Stimulated activated CD4-positive, alpha-beta T cell treated with anti-CD3 and anti-CD28 coated beads, TNF-alpha, amount 100 ng/mL, for 48 hours (primary cell): ENCODE data around the gene ELFN1.

Experiments
- DNase-seq, 3 donors: peaks; one replicate each; pipeline ENCODE4 v3.0.0-alpha.2; 2020; ENCODE audit warnings: low read depth in 3 of 3

Gene ELFN1

DNA sequence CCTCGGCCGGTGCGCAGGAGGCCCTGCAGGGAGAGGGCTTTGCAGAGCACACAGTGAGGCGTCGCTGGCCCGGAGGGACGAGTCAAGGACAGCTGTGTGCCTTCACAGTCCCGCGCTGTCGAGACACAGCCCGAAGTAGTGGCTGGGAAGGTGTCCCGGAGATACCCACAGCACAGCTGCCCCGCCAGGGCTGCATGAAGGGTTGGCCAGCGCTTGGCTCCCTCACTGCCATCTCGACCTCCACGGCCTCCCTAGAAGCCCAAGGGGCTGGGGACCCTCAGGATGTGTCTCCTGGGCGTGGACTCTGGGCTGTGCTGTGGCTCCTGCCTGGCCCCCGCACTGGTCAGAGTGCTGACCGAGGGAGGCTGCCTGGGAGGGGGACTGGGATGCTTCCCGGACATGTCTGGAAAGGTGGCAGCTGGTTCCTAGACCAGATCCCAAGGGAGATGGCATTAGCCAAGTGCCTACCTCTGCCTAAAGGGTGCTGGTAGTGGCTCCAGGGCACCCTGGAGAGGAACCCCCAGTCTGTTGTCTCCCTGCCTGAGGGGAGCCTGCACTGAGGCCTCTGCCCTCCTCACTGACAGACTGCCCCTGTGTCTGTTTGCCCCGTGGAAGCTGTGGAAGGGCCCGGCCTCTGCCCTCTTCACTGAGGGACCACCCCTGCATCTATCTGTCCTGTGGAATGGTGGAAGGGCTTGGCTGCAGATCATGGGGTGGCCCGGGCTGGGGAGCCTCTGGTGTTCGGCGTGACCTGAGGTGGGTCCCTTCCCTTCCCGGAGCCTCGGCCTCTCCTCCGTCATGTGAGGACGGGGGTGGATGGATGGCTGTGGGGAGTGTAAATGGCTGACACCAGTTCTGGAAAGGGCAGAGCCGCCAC, 5.8 kb downstream of the ELFN1 start:
- no peak for DNase-seq

- DNase-seq, result no peak
These were observed 6.5 kb downstream of the ELFN1 start for GRCh38 chr7:1676550-1677078.

- DNase-seq, result no peak
These were observed 7.4 kb downstream of the ELFN1 start for GRCh38 chr7:1677206-1678080.

GRCh38 chr7:1678081-1678543, 8.0 kb downstream of the ELFN1 start:
- no peak for DNase-seq

DNA sequence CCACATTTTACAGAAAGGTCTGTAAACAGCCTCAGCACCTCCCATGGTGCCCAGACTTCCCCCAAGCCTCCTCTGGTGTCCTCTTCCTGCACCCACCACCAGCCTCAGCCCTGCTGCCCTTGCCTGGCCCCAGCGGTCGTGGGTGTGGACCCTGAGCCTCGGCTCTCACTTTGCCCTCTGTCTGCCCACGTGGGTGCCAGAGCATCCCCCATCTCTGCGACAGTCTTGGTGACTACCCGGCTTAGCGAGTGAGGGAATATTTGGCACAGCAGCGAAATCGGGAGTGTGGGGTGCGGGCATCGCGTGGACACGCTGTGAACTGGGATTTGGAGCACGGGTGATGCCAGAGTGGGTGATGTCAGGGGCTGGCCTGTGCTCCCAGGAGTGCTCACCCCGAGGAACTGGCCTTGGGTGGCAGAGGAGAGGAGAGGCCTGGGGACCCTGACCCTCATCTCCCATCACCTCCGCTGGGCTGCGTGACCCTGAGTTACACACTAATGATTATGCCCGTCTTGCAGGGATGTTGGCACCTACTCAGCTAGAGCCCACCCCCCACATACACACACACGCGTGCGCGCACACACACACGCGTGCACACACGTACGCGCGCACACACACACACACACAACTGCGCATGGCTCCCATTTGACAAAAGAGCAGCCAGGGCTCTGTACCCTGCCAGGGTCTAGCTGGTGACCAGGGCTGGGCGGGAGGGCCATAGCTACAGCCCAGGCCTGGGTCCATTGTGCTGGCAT, 8.7 kb downstream of the ELFN1 start:
- no peak for DNase-seq

- no peak for DNase-seq
These were observed 9.4 kb downstream of the ELFN1 start for GRCh38 chr7:1679326-1679965.

GRCh38 chr7:1679966-1680730, 10.1 kb downstream of the ELFN1 start:
- DNase-seq, result no peak

DNA sequence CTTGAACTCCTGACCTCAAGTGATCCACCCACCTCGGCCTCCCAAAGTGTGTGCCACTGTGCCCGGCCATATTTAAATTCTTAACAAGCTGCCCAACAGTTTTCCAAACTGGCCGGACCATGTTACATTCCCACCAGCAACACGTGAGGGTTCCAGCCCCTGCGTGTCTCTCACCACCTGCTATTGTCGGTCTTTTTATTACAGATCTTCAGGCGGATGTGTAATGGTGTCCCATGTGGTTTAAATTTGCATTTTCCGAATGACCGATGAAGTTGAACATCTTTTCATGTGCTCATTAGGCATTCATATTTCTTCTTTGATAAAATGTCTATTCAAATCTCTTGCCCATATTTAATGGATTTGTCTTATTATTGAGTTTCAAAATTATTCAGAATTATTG, 11.5 kb downstream of the ELFN1 start:
- no peak for DNase-seq

DNA sequence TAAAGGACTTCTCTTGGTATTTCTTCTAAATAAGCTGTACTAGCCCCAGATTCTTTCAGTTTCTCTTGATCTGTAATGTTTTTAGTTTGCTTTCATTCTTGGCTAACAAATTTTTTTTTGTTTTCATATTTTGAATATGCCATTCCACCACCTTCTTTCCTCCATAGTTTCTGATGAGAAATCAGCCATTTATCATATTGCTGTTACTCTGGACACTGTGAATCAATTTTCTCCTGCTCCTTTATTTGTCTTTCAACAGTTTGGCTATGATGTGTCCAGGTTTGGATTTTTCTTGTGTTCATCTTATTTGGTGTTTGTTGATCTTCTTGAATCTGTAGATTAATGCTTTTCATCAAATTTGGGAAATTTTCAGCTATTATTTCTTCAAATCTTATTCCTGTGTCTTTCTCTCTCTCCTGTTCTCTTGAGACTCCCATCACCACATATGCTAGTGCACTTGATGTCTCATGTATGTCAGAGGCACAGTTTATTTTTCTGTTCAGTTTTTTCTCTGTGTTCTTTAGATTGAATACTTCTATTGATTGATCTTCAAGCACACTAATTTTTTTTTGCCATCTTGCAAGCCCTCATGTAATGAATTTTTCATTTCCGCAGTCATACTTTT, 15.0 kb downstream of the ELFN1 start:
- no peak for DNase-seq

GRCh38 chr7:1688542-1688941, 18.5 kb downstream of the ELFN1 start:
- DNase-seq, result no peak

DNA sequence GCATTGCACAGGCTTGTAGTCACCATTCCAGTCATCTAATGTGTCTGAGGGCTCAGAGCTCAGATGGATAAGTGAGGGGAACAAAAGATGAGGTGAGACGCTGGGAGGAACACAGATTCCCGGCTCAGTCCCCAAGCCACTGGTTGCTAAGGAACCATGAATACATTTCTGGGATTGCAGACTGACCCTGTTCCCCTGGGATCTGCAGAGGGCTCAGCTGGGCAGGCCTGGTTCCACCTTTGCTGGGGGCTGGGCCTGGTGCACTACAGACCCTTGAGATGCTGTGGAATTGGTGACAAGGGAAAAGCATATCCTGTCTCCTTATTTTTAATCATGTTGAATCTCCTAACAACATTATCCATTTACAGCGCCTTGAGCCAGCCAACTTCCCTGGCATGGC, 19.2 kb downstream of the ELFN1 start:
- no peak for DNase-seq

DNA sequence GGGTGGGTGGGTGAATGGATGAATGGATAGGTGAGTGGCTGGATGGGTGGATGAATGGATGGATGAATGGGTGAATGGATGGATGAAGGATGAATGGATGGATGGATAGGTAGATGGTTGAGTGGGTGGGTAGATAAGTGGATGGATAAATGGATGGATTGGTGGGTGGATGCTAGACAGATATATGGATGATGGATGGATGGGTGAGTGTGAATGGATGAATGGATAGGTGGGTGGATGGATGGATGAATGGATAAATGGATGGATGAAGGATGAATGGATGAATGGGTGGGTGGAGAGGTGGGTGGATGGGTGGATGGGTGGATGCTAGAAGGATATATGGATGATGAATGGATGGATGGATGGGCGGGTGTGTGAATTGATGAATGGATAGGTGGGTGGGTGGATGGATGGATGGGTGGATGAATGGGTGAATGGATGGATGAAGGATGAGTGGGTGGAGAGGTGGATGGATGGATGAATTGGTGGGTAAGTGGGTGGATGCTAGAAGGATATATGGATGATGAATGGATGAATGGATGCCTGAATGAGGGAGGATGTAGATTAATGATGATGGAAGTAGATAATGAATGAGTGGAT, 20.4 kb downstream of the ELFN1 start:
- no peak for DNase-seq

GRCh38 chr7:1691096-1691495, 21.0 kb downstream of the ELFN1 start:
- no peak for DNase-seq

- no peak for DNase-seq
These were observed 21.8 kb downstream of the ELFN1 start for GRCh38 chr7:1691601-1692514.

DNA sequence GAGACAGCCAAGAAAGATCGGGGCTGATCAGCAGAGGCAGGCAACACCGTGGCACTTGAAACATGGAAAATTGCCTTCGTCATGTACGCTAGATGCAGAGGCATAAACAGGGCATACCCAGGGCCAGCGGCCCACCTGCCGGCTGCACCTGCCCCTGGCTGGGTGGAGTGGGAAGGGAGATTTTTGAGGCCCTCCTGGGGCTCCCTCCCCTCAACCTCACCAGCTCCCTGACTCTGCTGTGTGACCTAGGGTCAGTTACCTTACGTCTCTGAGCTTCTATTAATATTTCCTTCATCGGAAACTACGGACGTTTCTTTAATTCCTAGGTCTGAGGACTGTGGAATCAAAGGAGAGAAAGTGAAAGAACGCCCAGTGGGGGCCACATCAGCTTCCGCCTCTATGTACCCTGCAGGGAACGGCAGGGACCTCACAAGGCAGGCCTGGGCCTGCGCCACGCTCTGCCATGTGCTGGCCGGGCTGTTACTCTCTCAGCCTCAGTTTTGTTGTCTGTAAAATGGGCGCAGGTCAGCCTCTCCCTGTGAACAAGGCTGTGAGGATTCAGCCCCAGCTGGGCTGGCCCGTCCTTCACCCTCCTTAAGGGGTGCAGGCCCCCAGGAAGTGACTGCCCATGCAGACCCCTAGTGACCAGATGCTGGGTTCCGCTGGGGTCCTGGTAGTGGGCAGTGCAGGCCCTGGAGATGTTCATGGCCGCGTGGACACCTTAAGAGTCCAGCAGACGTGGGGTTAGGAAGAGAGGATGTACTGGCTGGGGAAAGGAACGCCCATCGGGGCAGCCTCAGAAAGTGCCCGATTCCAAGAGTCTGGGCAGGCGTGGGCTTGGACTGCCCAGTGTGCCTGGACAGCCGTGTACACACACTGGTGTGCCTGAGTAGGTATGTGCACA, 22.7 kb downstream of the ELFN1 start:
- no peak for DNase-seq

GRCh38 chr7:1693419-1693990, 23.4 kb downstream of the ELFN1 start:
- DNase-seq, result no peak

DNA sequence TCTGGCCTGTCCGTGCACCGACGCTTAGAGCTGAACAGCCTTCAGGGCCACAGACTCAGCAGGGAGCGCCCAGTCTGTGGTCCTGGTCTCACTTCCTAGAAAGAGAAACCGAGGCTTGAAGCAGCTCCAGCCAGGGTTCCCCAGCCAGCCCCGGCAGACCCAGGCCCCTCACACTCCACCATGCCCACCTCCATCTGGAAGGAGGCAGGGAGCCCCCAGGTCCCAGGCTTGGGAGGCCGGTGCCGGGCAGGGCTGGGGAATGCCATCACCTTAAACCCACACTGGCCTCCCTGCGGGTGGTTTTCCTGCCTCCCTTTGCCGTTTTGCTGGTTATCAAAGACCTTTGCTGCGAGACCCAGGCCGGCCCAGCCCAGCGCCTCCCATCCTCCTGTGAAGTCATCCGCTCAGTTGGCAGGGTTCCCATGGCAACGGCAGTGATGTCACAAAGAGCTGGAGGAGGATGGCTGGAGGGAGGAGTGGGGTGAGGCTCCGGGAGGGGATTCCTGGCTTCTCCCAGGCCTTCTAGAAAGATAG, 24.0 kb downstream of the ELFN1 start:
- DNase-seq, result no peak
